GM19395 (cell line): Measurements from ENCODE around the gene NUTM2D.
"Not testable (repeated sequence)": the region's sequence is repeated elsewhere in the genome, so short reads cannot be mapped to it uniquely, and the experiment has no call there.

Experiments
- ATAC-seq: cut with Tn5 transposase; IDR thresholded peaks from one replicate; pipeline ENCODE4 v1.9.1; 2021; ENCODE audit warnings: mild to moderate bottlenecking, moderate library complexity; ENCODE audit not compliant: unreplicated experiment

NUTM2D gene

GRCh38 chr10:87369514-87370112 is 12.1 kb downstream of the NUTM2D start:
- not testable (repeated sequence) for ATAC-seq

GRCh38 chr10:87374091-87374490 is 16.5 kb downstream of the NUTM2D start:
- ATAC-seq: not testable (repeated sequence)

GRCh38 chr10:87379115-87379514 is 21.6 kb downstream of the NUTM2D start:
- not testable (repeated sequence) for ATAC-seq

GRCh38 chr10:87383149-87383857 is 25.8 kb downstream of the NUTM2D start:
- not testable (repeated sequence) for ATAC-seq

- not testable (repeated sequence) for ATAC-seq
Observed at GRCh38 chr10:87384283-87384682, 26.7 kb downstream of the NUTM2D start.

GRCh38 chr10:87385762-87386360 is 28.3 kb downstream of the NUTM2D start:
- not testable (repeated sequence) for ATAC-seq

GRCh38 chr10:87391360-87391759 is 33.8 kb downstream of the NUTM2D start:
- ATAC-seq: not testable (repeated sequence)

GRCh38 chr10:87396206-87396605 is 38.7 kb downstream of the NUTM2D start:
- ATAC-seq: not testable (repeated sequence)

- ATAC-seq: peak; percentile 60
Observed at GRCh38 chr10:87398436-87398835, 40.9 kb downstream of the NUTM2D start.

- ATAC-seq: not testable (repeated sequence)
Observed at GRCh38 chr10:87407516-87408467, 50.2 kb downstream of the NUTM2D start.

- ATAC-seq: not testable (repeated sequence)
Observed at GRCh38 chr10:87413921-87414320, 56.4 kb downstream of the NUTM2D start.
